GM12878 (cell line): ENCODE data around the gene LYSMD2. TPM values are rescaled to one million over a fixed set of nuclear protein-coding genes. Genes with fewer than 3 reads are reported as not detected.

Experiments
- ATAC-seq: fragments of 200-7000 bp; cut with Tn5 transposase; 3 replicates; pipeline ENCODE4 v1.9.1; 2020; ENCODE audit warnings: mild to moderate bottlenecking, moderate library complexity
- BruUV-seq: library from RNA; stranded (reverse); fragments of 400-500 nt; replicated peaks from 2 replicates; lab custom pipeline; 2021; lab: Mats Ljungman, UMichigan
- CTCF ChIA-PET: fragments of 300-600 bp; sonication (Branson Sonifier 250); formaldehyde crosslinking; extraction: SDS; loops from one replicate; lab custom pipeline; 2021; ENCODE audit warnings: inconsistent platforms; lab: Yijun Ruan, JAX
- POLR2A ChIA-PET: fragments of 350-600 bp; formaldehyde crosslinking; extraction: SDS; loops from one replicate; lab custom pipeline; 2021; ENCODE audit warnings: inconsistent platforms; lab: Charles Lee
- RAD21 ChIA-PET: fragments of 300-600 bp; sonication (Branson Sonifier 250); formaldehyde crosslinking; loops from one replicate; lab custom pipeline; 2023; ENCODE audit warnings: antibody characterized with exemption; ENCODE audit not compliant: unreplicated experiment; lab: Charles Lee
- SMC1A ChIA-PET: fragments of 300-600 bp; sonication (Branson Sonifier 250); formaldehyde crosslinking; loops from one replicate; lab custom pipeline; 2023; ENCODE audit not compliant: unreplicated experiment, uncharacterized antibody; lab: Charles Lee
- DNase-seq: peaks from one replicate; pipeline ENCODE4 v3.0.0-alpha.2; 2011; ENCODE audit warnings: low read depth, low spot score
- FAIRE-seq: peaks from 3 replicates; lab custom pipeline; 2011; peaks lifted over from hg19 to GRCh38; lab: Jason Lieb, UNC
- H2AFZ ChIP-seq: 2 replicates; pipeline ENCODE4 v1.6.0; 2011; ENCODE audit warnings: low read depth, low read length, control low read depth; ENCODE audit not compliant: control insufficient read depth
- H3K27ac ChIP-seq: 2 replicates; pipeline ENCODE4 v1.5.1; 2011; ENCODE audit warnings: control low read depth; ENCODE audit not compliant: control insufficient read depth, insufficient read depth
- H3K27me3 ChIP-seq, 2 experiments: replicated peaks in 1 of 2; 2 replicates each; pipeline versions ENCODE4 v1.6.0 to v1.6.1; 2011; ENCODE audit warnings: low read length in 1 of 2; ENCODE audit not compliant: control insufficient read depth in 2 of 2, insufficient read depth in 2 of 2
- H3K36me3 ChIP-seq, 2 experiments: 2 replicates each; pipeline ENCODE4 v1.5.1; 2011; ENCODE audit warnings: low read length in 1 of 2; ENCODE audit not compliant: control insufficient read depth in 2 of 2, insufficient read depth in 2 of 2
- H3K4me1 ChIP-seq: 2 replicates; pipeline ENCODE4 v1.6.1; 2011; ENCODE audit warnings: mild to moderate bottlenecking, low read length, moderate library complexity, mixed read lengths; ENCODE audit not compliant: control insufficient read depth, insufficient read depth
- H3K4me2 ChIP-seq: 2 replicates; pipeline ENCODE4 v1.6.0; 2011; ENCODE audit warnings: control low read depth; ENCODE audit not compliant: control insufficient read depth, insufficient read depth
- H3K4me3 ChIP-seq: fragments of 200-600 bp; sonication (generic); 2 replicates; pipeline ENCODE4 v1.5.1; 2016
- H3K79me2 ChIP-seq: 2 replicates; pipeline ENCODE4 v1.6.0; 2011; ENCODE audit warnings: low read length; ENCODE audit not compliant: control insufficient read depth, insufficient read depth
- H3K9ac ChIP-seq: 2 replicates; pipeline ENCODE4 v1.8.0; 2011; ENCODE audit warnings: low read length, control low read depth, mixed read lengths; ENCODE audit not compliant: control insufficient read depth, insufficient read depth
- H3K9me3 ChIP-seq: replicated peaks from 3 replicates; pipeline ENCODE4 v1.5.1; 2011; ENCODE audit warnings: mild to moderate bottlenecking, low read length; ENCODE audit not compliant: control insufficient read depth, insufficient read depth
- H4K20me1 ChIP-seq: 2 replicates; pipeline ENCODE4 v1.6.0; 2011; ENCODE audit not compliant: control insufficient read depth, insufficient read depth
- CTCF ChIP-seq, 3 experiments: IDR thresholded peaks in 2 of 3; conservative IDR thresholded peaks in 1 of 3; 2 replicates each; pipeline ENCODE4 v1.5.1; 2011; ENCODE audit warnings: low read depth in 3 of 3, low read length in 3 of 3, mild to moderate bottlenecking in 3 of 3, control low read depth in 2 of 3, moderate library complexity in 2 of 3, inconsistent platforms in 1 of 3, mixed read lengths in 1 of 3; ENCODE audit not compliant: control insufficient read depth in 2 of 3, insufficient read depth in 1 of 3; ENCODE audit errors: extremely low read depth in 1 of 3
- GATAD2B ChIP-seq: fragments of 450-650 bp; conservative IDR thresholded peaks from 2 replicates; pipeline ENCODE4 v1.6.1; 2017; ENCODE audit warnings: low read depth, mild to moderate bottlenecking, moderate library complexity
- HDGF ChIP-seq: fragments of 450-650 bp; IDR thresholded peaks from 2 replicates; pipeline ENCODE4 v1.6.1; 2016; ENCODE audit warnings: antibody characterized with exemption
- KDM1A ChIP-seq: fragments of 200-600 bp; sonication (generic); IDR thresholded peaks from 2 replicates; pipeline ENCODE4 v1.6.1; 2016; ENCODE audit warnings: borderline replicate concordance
- PAX8 ChIP-seq: fragments of 450-650 bp; IDR thresholded peaks from 2 replicates; pipeline ENCODE4 v1.6.1; 2017; ENCODE audit warnings: mild to moderate bottlenecking, moderate library complexity
- USF1 ChIP-seq: IDR thresholded peaks from 2 replicates; pipeline ENCODE4 v1.6.1; 2011; ENCODE audit warnings: borderline replicate concordance, low read depth, mild to moderate bottlenecking, moderate library complexity, mixed read lengths, low read length; ENCODE audit not compliant: insufficient read depth; ENCODE audit errors: extremely low read length
- WGBS: methylation state at CpG from one replicate; pipeline ENCODE4 v1.1.6; 2016; ENCODE audit warnings: low lambda C conversion rate; ENCODE audit not compliant: insufficient replicate concordance, insufficient coverage; ENCODE audit errors: missing lambda C conversion rate; 5-methylcytosine and 5-hydroxymethylcytosine counted together
- in situ Hi-C: fragments of 300-500 bp; cut with MboI; formaldehyde crosslinking; loops from 9 replicates; pipeline ENCODE4 v1.14.3; 2018; ENCODE audit warnings: mixed read lengths
- intact Hi-C: fragments of 100-400 bp; cut with micrococcal nuclease; formaldehyde crosslinking; loops from one replicate; pipeline ENCODE4 v1.14.2; 2022; ENCODE audit not compliant: unreplicated experiment
- polyA plus RNA-seq, 11 experiments: library from polyadenylated mRNA; depleted of rRNA in 4 of 11; unstranded in 6 of 11; stranded (reverse) in 5 of 11; fragments of >200 nt; fragmentation: Nextera tagmentation in 4 of 11; fragmentation: Illumina TruSeq in 1 of 11; extraction: Ambion mirVana in 4 of 11; extraction: Trizol in 1 of 11; gene quantifications; 1 replicate in 1 of 11; 2 replicates in 10 of 11; pipeline versions ENCODE4 v1.2.1 to v1.2.3, GENCODE V29; 2011 to 2016; ENCODE audit warnings: inconsistent platforms in 2 of 11, missing spikeins in 2 of 11, low read depth in 1 of 11
- total RNA-seq, 4 experiments: library from RNA; depleted of rRNA in 3 of 4; stranded (reverse); fragments of >200 nt in 3 of 4; fragmentation: Illumina TruSeq in 1 of 4; extraction: Trizol in 1 of 4; gene quantifications; 2 replicates each; pipeline versions ENCODE4 v1.2.1 to v1.2.3, GENCODE V29; 2013 to 2021

The LYSMD2 gene
- total and polyA plus RNA-seq, 10 of the 15 experiments (the other 5 are each of a cell fraction or from before 2014, with no cell fraction given): 30.5 to 61.3 (median 45.4) TPM

- BruUV-seq: no TSS peak
- ATAC-seq (peak; percentile 74), DNase-seq (no peak), FAIRE-seq (no peak)
- 80% methylated on average over 3 of the region's 3 CpGs for WGBS
- H3K4me3 ChIP-seq: no peak overlapping the region
- POLR2A ChIA-PET: no interaction called here
- no peaks in the 10 kb centered on the region for H3K36me3 ChIP-seq
- CTCF ChIA-PET: interaction anchor here (0.8 to 3.8 kb wide), 4 partner anchors 17 to 223 kb away, joined by 3 to 21 read pairs (median 4); no protein-coding TSS in a partner anchor
- TF ChIP-seq HDGF (no peak), USF1 (no peak), CTCF (IDR thresholded peaks at IDR 0.05 in 2 of 3, conservative IDR thresholded peaks at IDR 0.05 in 1 of 3; ENCODE audit: control insufficient read depth in 2 of 3, extremely low read depth in 1 of 3, insufficient read depth in 1 of 3, low read depth in 3 of 3, low read length in 3 of 3) (peak; percentile 24 to 52 (median 41); a peak in 4 of 6 replicates), PAX8 (no peak), GATAD2B (no peak), KDM1A (no peak)
- in situ Hi-C loops: no loop called here
- H3K27ac ChIP-seq: no peak overlapping the region
- no peak overlapping the region for H3K9ac ChIP-seq
- no peak overlapping the region for H2AFZ ChIP-seq
- intact Hi-C loops: no loop called here
- SMC1A ChIA-PET: interaction anchor here (0.6 to 1.3 kb wide), 3 partner anchors 15 to 109 kb away, joined by 3 to 5 read pairs (median 4); no protein-coding TSS in a partner anchor
- no peaks in the 10 kb centered on the region for H3K9me3 ChIP-seq
- no peaks in the 10 kb centered on the region for H3K79me2 ChIP-seq
- H4K20me1 ChIP-seq: no peaks in the 10 kb centered on the region
- RAD21 ChIA-PET: no interaction called here
- no peaks in the 10 kb centered on the region for H3K27me3 ChIP-seq
- no peak overlapping the region for H3K4me2 ChIP-seq
- H3K4me1 ChIP-seq: no peaks in the 10 kb centered on the region
These were observed 22.2 kb upstream of the LYSMD2 start for GRCh38 chr15:51759557-51760070.
